Measurements from ENCODE around the gene PLAC1. TPM values are rescaled to one million over a fixed set of nuclear protein-coding genes. Genes with fewer than 3 reads are reported as not detected.

PLAC1 gene
- total RNA-seq, 1 donor from 2014 or later, result 14.5 TPM

GRCh38 chrX:134570899-134571298 lies 87.4 kb downstream of the PLAC1 start:
- Mint-ChIP-seq H3K9me3 (peaks cover 18% of the 10 kb centered on the region), H3K4me3 (no peak overlapping the region), H3K4me1 (peaks cover 29% of the 10 kb centered on the region), H3K27me3 (ENCODE audit: low read depth) (no peaks in the 10 kb centered on the region), H3K36me3 (no peaks in the 10 kb centered on the region), H3K27ac (no peak overlapping the region)
- DNase-seq (ENCODE audit: low spot score in 2 of 2, unreplicated experiment in 2 of 2), result no peak
- no peak for TF ChIP-seq CTCF (IDR thresholded peaks at IDR 0.05; ENCODE audit: unreplicated experiment)

GRCh38 chrX:134570509-134570846 lies 87.8 kb downstream of the PLAC1 start:
- H3K4me1 Mint-ChIP-seq, result peaks cover 29% of the 10 kb centered on the region
- peaks cover 19% of the 10 kb centered on the region for H3K9me3 Mint-ChIP-seq

GRCh38 chrX:134569306-134569705 lies 89.0 kb downstream of the PLAC1 start:
- no peak for DNase-seq (ENCODE audit: low spot score in 2 of 2, unreplicated experiment in 2 of 2)
- peaks cover 22% of the 10 kb centered on the region for H3K9me3 Mint-ChIP-seq
- no peaks in the 10 kb centered on the region for H3K27me3 Mint-ChIP-seq (ENCODE audit: low read depth)
- TF ChIP-seq CTCF (IDR thresholded peaks at IDR 0.05; ENCODE audit: unreplicated experiment), result no peak
- H3K27ac Mint-ChIP-seq, result no peak overlapping the region
- no peak overlapping the region for H3K4me3 Mint-ChIP-seq
- peaks cover 29% of the 10 kb centered on the region for H3K4me1 Mint-ChIP-seq
- no peaks in the 10 kb centered on the region for H3K36me3 Mint-ChIP-seq

More at GRCh38 chrX:134570509-134570846, 87.8 kb downstream of the PLAC1 start:
- no peak for TF ChIP-seq CTCF (IDR thresholded peaks at IDR 0.05; ENCODE audit: unreplicated experiment)
- H3K36me3 Mint-ChIP-seq, result no peaks in the 10 kb centered on the region
- no peak overlapping the region for H3K4me3 Mint-ChIP-seq
- H3K27me3 Mint-ChIP-seq (ENCODE audit: low read depth), result no peaks in the 10 kb centered on the region
- DNase-seq (ENCODE audit: low spot score in 2 of 2, unreplicated experiment in 2 of 2), result no peak
- H3K27ac Mint-ChIP-seq, result no peak overlapping the region

GRCh38 chrX:134568285-134569016 lies 89.8 kb downstream of the PLAC1 start:
- no peak for DNase-seq (ENCODE audit: low spot score in 2 of 2, unreplicated experiment in 2 of 2)

GRCh38 chrX:134566506-134566905 lies 91.8 kb downstream of the PLAC1 start:
- Mint-ChIP-seq H3K9me3 (peaks cover 38% of the 10 kb centered on the region), H3K27me3 (ENCODE audit: low read depth) (no peaks in the 10 kb centered on the region), H3K4me3 (no peak overlapping the region), H3K36me3 (no peaks in the 10 kb centered on the region), H3K4me1 (peaks cover 14% of the 10 kb centered on the region), H3K27ac (no peak overlapping the region)
- TF ChIP-seq CTCF (IDR thresholded peaks at IDR 0.05; ENCODE audit: unreplicated experiment), result no peak
- no peak for DNase-seq (ENCODE audit: low spot score in 2 of 2, unreplicated experiment in 2 of 2)

More at GRCh38 chrX:134568285-134569016, 89.8 kb downstream of the PLAC1 start:
- Mint-ChIP-seq H3K4me1 (peaks cover 29% of the 10 kb centered on the region), H3K9me3 (peaks cover 22% of the 10 kb centered on the region), H3K27me3 (ENCODE audit: low read depth) (no peaks in the 10 kb centered on the region), H3K36me3 (no peaks in the 10 kb centered on the region), H3K4me3 (no peak overlapping the region), H3K27ac (no peak overlapping the region)
- TF ChIP-seq CTCF (IDR thresholded peaks at IDR 0.05; ENCODE audit: unreplicated experiment), result no peak
